Left renal cortex interstitium (tissue), 4 donors: ENCODE measurements around the gene NRAS. TPM values are rescaled to one million over a fixed set of nuclear protein-coding genes. Genes with fewer than 3 reads are reported as not detected.

Experiments used
- DNase-seq, 4 donors: peaks; one replicate each; pipeline ENCODE4 v3.0.0-alpha.2; 2013; ENCODE audit warnings: low read depth in 4 of 4, low spot score in 2 of 4, missing footprints in 1 of 4
- polyA plus RNA-seq, 4 donors: library from polyadenylated mRNA; unstranded; fragments of 120-200 nt; gene quantifications; one replicate each; pipeline ENCODE4 v1.2.1, GENCODE V29; 2013; ENCODE audit not compliant: insufficient read length in 4 of 4

NRAS gene
- polyA plus RNA-seq, 4 donors, result 54.6 to 73.0 (median 69.2) TPM

DNA sequence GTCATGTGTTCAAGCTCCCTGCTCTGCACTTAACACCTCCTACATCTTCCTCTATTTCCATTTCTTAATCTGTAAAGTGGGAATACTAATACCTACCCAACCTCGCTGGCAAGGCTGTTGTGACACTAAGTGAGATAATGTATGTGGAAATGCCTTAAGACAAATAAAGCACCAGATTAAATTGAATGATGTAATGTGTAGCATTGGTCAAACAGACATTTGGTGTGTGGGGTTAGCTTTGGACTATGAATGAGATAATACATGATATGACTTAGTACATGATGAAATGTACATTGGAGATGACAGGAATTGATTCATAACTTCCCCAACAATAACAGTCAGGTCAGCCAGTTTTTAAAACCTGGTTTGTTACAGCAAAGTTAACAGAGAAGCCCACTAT, 26.4 kb downstream of the NRAS start:
- DNase-seq, result no peak

- no peak for DNase-seq
Measured at GRCh38 chr1:114688526-114688925, 28.0 kb downstream of the NRAS start.

DNA sequence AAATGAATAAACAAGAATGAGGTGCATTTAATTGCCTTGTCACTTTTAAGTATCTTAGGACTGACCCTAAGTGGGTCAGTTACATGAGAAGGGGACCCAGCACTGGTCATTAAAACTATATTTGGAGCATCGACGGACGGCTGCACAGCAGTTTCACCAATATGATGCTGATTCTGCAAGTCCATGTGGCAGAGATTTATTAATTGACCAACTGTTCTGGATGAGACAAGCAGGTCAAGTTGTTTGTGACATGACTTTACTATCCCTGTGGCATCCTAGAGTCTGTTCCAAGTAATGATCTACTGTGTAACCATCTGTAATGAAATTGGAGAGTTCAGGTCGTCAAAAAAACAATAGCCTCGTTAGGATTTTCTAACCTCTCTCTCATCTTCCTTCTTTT, 30.7 kb downstream of the NRAS start:
- no peak for DNase-seq

DNA sequence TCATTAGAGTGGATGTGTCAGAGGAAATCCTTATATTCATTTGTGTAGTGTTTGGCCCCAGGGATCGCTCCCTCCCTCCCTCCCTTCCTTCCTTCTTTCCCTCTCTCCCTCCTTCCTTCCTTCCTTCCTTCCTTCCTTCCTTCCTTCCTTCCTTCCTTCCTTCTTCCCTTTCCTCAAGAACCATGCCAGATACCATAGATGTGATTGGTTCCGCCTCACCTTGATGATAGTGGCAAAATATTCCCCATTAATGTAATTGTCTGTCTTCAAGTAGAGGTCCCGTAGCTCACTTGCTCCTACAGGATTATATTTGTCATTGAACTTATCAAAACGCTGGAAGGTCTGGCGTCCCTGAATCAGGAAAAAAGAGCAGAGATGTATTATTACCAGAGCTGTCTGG, 38.9 kb downstream of the NRAS start:
- DNase-seq, result no peak

DNA sequence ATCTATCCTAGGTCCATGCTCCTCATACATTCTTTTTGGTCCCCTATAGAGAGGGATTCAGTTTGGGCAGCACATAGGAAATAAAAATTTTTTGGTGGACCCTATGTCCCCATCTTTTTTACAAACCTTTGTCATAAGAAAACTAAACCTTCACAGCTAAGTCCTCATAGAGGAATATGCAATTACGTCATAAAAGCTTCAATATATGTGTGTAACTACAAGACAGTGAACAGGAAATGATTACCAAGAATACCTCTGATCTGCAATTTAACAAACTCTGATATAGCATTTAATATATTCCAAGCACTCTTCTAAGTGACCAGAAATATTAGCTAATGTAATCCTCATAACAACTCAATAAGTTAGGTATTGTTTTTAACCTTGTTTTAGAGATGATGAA, 40.5 kb downstream of the NRAS start:
- no peak for DNase-seq

DNA sequence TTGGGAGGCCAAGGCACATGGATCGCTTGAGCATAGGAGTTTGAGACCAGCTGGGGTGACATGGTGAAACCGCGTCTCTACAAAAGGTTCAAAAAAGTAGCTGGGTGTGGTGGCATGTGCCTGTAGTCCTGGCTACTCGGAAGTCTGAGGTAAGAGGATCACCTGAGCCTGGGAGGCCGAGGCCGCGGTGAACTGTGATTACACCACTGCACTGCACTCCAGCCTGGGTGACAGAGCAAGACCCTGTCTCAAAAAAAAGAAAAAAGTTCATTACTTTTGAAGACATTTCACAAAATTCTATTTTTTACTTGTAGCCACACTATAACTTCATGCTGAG, 44.7 kb downstream of the NRAS start:
- no peak for DNase-seq

GRCh38 chr1:114671011-114671938, 45.3 kb downstream of the NRAS start:
- DNase-seq, result no peak

DNA sequence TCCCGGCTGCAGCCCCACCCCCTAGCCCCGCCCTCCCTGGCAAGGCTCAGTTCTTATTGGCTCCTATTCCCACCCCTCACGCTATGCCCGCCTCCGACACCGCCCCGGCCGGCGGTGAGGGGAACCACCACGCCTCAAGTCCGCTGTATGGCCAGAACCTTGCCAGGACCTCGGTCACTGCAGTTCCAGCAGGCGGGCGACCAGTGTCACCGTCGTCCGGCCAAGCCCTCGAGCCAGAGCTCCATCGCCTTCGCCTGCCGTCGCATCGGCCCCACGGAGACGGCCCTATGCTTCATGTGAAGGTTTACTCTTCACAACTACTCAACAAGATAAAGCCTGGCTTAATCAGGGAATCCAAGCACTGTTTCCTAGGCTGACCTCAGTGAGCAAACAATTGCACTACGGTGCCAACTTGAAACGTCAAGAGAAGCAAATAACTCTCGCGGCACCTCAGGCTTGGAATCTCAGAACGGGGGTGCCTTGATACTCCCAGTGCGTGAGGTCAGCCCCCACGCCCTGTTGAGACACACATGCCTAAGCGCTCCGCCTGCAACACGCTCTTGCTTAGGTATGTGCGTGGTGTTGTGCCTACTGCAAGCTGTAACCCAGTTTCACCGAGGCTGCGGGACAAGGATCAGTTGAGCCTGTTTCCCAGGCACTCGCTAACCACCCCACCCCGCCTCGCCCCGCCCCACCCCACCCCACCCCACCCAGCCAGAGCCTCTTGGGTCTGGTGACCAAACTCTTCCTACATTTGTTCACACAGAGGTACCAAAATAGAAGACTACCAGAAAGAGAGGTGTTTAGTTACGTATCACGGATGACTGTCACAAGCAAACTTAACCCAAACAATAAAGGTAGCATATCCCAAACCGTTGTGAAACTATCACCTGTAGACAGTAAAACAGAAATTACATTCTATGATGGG, 46.2 kb downstream of the NRAS start:
- peak; percentile 66 to 80 (median 76) for DNase-seq

DNA sequence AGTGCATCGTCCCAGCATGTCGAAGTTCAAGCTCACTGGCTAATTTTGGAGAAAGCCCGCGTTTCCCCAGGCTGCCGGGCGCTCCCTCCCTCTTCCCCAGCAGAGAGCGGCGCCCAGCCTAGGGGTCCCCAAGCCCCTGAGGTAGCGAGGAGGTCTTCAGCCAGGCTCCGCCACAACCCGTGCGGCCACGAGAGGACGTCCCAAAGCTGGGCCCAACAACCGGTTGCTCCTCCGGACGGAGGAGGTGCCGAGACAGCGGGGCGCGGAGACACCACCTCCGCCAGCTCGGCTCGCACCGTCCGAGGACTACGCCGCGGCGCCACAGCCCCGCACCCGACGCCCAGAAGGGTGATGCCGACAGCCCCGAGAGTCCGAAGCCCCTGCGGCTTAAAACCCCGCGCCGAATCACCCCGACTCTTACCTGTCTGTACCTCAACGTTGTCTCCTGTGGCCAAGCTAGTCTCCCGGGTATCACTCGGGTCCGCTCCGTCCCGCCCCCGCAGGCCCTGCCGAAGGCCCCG, 46.9 kb downstream of the NRAS start, which contains the start of gene DENND2C:
Gene DENND2C (minus strand): TSS at position 488 of the 521 bp plus-strand sequence. CDS start 44,065 bp downstream, outside the sequence.
- DNase-seq, result no peak

- DNase-seq, result peak in 1 of 4 donors; percentile 1
Measured at GRCh38 chr1:114668784-114669561, 47.6 kb downstream of the NRAS start.

- no peak for DNase-seq
Measured at GRCh38 chr1:114668373-114668772, 48.2 kb downstream of the NRAS start.

- DNase-seq, result no peak
Measured at GRCh38 chr1:114666954-114667353, 49.6 kb downstream of the NRAS start.

DNA sequence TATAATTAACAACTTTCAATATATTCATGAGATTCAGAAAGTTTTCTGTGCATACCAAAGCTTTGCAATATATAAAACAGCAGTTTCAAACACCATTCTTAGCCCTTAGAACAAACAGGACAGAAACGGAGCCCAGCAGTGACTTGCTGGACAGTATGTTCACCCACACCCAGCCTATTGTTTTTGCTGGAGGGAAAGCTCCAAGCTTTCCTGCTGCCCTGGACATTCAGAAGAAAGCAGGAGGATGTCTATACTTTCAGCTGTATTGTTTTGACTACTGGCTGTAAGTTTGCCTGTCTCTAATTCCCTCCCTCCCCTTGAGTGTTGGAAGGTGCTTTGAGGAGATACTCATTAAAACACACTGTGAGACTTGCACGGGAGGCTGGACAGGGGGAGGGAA, 56.3 kb downstream of the NRAS start:
- no peak for DNase-seq

Other genes with a start within 250 kb of the NRAS start
- 10 to 100 TPM; 49.5 to 62.2 (median 54.7) TPM for gene TRIM33, start 205.6 kb downstream of the NRAS start, polyA plus RNA-seq
- gene BCAS2, start 135.2 kb downstream of the NRAS start, polyA plus RNA-seq, result 10 to 100 TPM; 49.6 to 68.2 (median 58.5) TPM
- gene DENND2C, start 46.7 kb downstream of the NRAS start, polyA plus RNA-seq, result 1 to 10 TPM; 3.5 to 5.1 (median 3.9) TPM
- gene AMPD1, start 21.2 kb downstream of the NRAS start, polyA plus RNA-seq, result not detected
- gene CSDE1, start 41.2 kb upstream of the NRAS start, polyA plus RNA-seq, result 100 to 1,000 TPM; 370 to 480 (median 422) TPM
- 10 to 100 TPM; 47.9 to 62.3 (median 57.1) TPM for gene SIKE1, start 63.9 kb upstream of the NRAS start, polyA plus RNA-seq
- gene SYCP1, start 138.1 kb upstream of the NRAS start, polyA plus RNA-seq, result under 1 TPM in 3 of 4 donors, not detected in 1; 0.10 to 0.62 (median 0.23) TPM